T-helper 1 cell treated with Interleukin-12 subunit alpha and Interleukin-12 subunit beta and Interleukin-4 antibody, amounts not matched to agents 30 μg/mL and 1 μg/mL, for 36 hours (primary cell): ENCODE results near the gene SNCAIP.
"Not testable (repeated sequence)": the region's sequence is repeated elsewhere in the genome, so short reads cannot be mapped to it uniquely, and the experiment has no call there.

Source experiments
- H3K27ac Mint-ChIP-seq: one replicate; pipeline ENCODE4 v1.8.0; 2021; ENCODE audit warnings: mild to moderate bottlenecking, mixed read lengths
- H3K27me3 Mint-ChIP-seq: one replicate; pipeline ENCODE4 v1.8.0; 2021; ENCODE audit warnings: low read depth, mixed read lengths
- H3K36me3 Mint-ChIP-seq: one replicate; pipeline ENCODE4 v1.8.0; 2021; ENCODE audit warnings: low read depth, mixed read lengths
- H3K4me1 Mint-ChIP-seq: one replicate; pipeline ENCODE4 v1.8.0; 2021; ENCODE audit warnings: low read depth, mixed read lengths
- H3K4me3 Mint-ChIP-seq: one replicate; pipeline ENCODE4 v1.8.0; 2021; ENCODE audit warnings: mild to moderate bottlenecking, moderate library complexity, mixed read lengths
- H3K9me3 Mint-ChIP-seq: one replicate; pipeline ENCODE4 v1.8.0; 2021; ENCODE audit warnings: mixed read lengths

The SNCAIP gene

GRCh38 chr5:122332599-122333555 lies 20.8 kb downstream of the SNCAIP start:
- H3K36me3 Mint-ChIP-seq = no peaks in the 10 kb centered on the region
- H3K27ac Mint-ChIP-seq = no peak overlapping the region
- H3K9me3 Mint-ChIP-seq = no peaks in the 10 kb centered on the region
- H3K4me3 Mint-ChIP-seq = no peak overlapping the region
- H3K27me3 Mint-ChIP-seq = no peaks in the 10 kb centered on the region
- no peaks in the 10 kb centered on the region for H3K4me1 Mint-ChIP-seq

GRCh38 chr5:122333564-122333963 lies 21.5 kb downstream of the SNCAIP start:
- Mint-ChIP-seq H3K4me3 (no peak overlapping the region), H3K27me3 (no peaks in the 10 kb centered on the region), H3K4me1 (no peaks in the 10 kb centered on the region), H3K9me3 (no peaks in the 10 kb centered on the region), H3K36me3 (no peaks in the 10 kb centered on the region), H3K27ac (no peak overlapping the region)

- no peaks in the 10 kb centered on the region for H3K36me3 Mint-ChIP-seq
- H3K9me3 Mint-ChIP-seq = no peaks in the 10 kb centered on the region
- no peaks in the 10 kb centered on the region for H3K4me1 Mint-ChIP-seq
- H3K27ac Mint-ChIP-seq = no peak overlapping the region
- no peaks in the 10 kb centered on the region for H3K27me3 Mint-ChIP-seq
- H3K4me3 Mint-ChIP-seq = no peak overlapping the region
These were observed 27.6 kb downstream of the SNCAIP start for GRCh38 chr5:122339591-122339990.

- H3K9me3 Mint-ChIP-seq = no peaks in the 10 kb centered on the region
- H3K27ac Mint-ChIP-seq = no peak overlapping the region
- H3K27me3 Mint-ChIP-seq = no peaks in the 10 kb centered on the region
- no peaks in the 10 kb centered on the region for H3K4me1 Mint-ChIP-seq
- H3K4me3 Mint-ChIP-seq = no peak overlapping the region
- H3K36me3 Mint-ChIP-seq = no peaks in the 10 kb centered on the region
These were observed 29.1 kb downstream of the SNCAIP start for GRCh38 chr5:122341087-122341486.

- H3K27ac Mint-ChIP-seq = no peak overlapping the region
- no peaks in the 10 kb centered on the region for H3K4me1 Mint-ChIP-seq
- H3K27me3 Mint-ChIP-seq = no peaks in the 10 kb centered on the region
- no peaks in the 10 kb centered on the region for H3K36me3 Mint-ChIP-seq
- H3K4me3 Mint-ChIP-seq = no peak overlapping the region
- H3K9me3 Mint-ChIP-seq = no peaks in the 10 kb centered on the region
These were observed 30.2 kb downstream of the SNCAIP start for GRCh38 chr5:122342256-122342655.

- Mint-ChIP-seq H3K4me3 (no peak overlapping the region), H3K27ac (no peak overlapping the region), H3K27me3 (no peaks in the 10 kb centered on the region), H3K9me3 (no peaks in the 10 kb centered on the region), H3K4me1 (no peaks in the 10 kb centered on the region), H3K36me3 (no peaks in the 10 kb centered on the region)
These were observed 35.0 kb downstream of the SNCAIP start for GRCh38 chr5:122346897-122347581.

- Mint-ChIP-seq H3K4me3 (no peak overlapping the region), H3K27me3 (no peaks in the 10 kb centered on the region), H3K36me3 (no peaks in the 10 kb centered on the region), H3K27ac (no peak overlapping the region), H3K9me3 (no peaks in the 10 kb centered on the region), H3K4me1 (no peaks in the 10 kb centered on the region)
These were observed 38.5 kb downstream of the SNCAIP start for GRCh38 chr5:122350496-122350895.

GRCh38 chr5:122351416-122352157 lies 39.5 kb downstream of the SNCAIP start:
- no peaks in the 10 kb centered on the region for H3K4me1 Mint-ChIP-seq

GRCh38 chr5:122352331-122352730 lies 40.3 kb downstream of the SNCAIP start:
- Mint-ChIP-seq H3K9me3 (no peaks in the 10 kb centered on the region), H3K4me1 (no peaks in the 10 kb centered on the region), H3K36me3 (no peaks in the 10 kb centered on the region)

More at GRCh38 chr5:122351416-122352157, 39.5 kb downstream of the SNCAIP start:
- Mint-ChIP-seq H3K36me3 (no peaks in the 10 kb centered on the region), H3K27ac (no peak overlapping the region), H3K9me3 (no peaks in the 10 kb centered on the region), H3K4me3 (no peak overlapping the region), H3K27me3 (no peaks in the 10 kb centered on the region)

GRCh38 chr5:122353361-122353760 lies 41.3 kb downstream of the SNCAIP start:
- H3K27me3 Mint-ChIP-seq, H3K27ac Mint-ChIP-seq, H3K4me1 Mint-ChIP-seq, H3K4me3 Mint-ChIP-seq, H3K36me3 Mint-ChIP-seq, H3K9me3 Mint-ChIP-seq: not testable (repeated sequence)

More at GRCh38 chr5:122352331-122352730, 40.3 kb downstream of the SNCAIP start:
- H3K27ac Mint-ChIP-seq = no peak overlapping the region
- H3K27me3 Mint-ChIP-seq = no peaks in the 10 kb centered on the region
- H3K4me3 Mint-ChIP-seq = no peak overlapping the region

GRCh38 chr5:122354293-122354692 lies 42.3 kb downstream of the SNCAIP start:
- Mint-ChIP-seq H3K9me3 (no peaks in the 10 kb centered on the region), H3K4me1 (no peaks in the 10 kb centered on the region), H3K27ac (no peak overlapping the region), H3K27me3 (no peaks in the 10 kb centered on the region), H3K4me3 (no peak overlapping the region), H3K36me3 (no peaks in the 10 kb centered on the region)

GRCh38 chr5:122355324-122355723 lies 43.3 kb downstream of the SNCAIP start:
- no peaks in the 10 kb centered on the region for H3K4me1 Mint-ChIP-seq
- H3K36me3 Mint-ChIP-seq = no peaks in the 10 kb centered on the region
- no peak overlapping the region for H3K27ac Mint-ChIP-seq
- H3K4me3 Mint-ChIP-seq = no peak overlapping the region
- no peaks in the 10 kb centered on the region for H3K27me3 Mint-ChIP-seq
- H3K9me3 Mint-ChIP-seq = no peaks in the 10 kb centered on the region

- Mint-ChIP-seq H3K27ac (no peak overlapping the region), H3K27me3 (no peaks in the 10 kb centered on the region), H3K9me3 (no peaks in the 10 kb centered on the region), H3K4me1 (no peaks in the 10 kb centered on the region), H3K4me3 (no peak overlapping the region), H3K36me3 (no peaks in the 10 kb centered on the region)
These were observed 44.8 kb downstream of the SNCAIP start for GRCh38 chr5:122356855-122357254.

- no peaks in the 10 kb centered on the region for H3K27me3 Mint-ChIP-seq
These were observed 46.4 kb downstream of the SNCAIP start for GRCh38 chr5:122358372-122358979.

More at GRCh38 chr5:122358372-122358979, 46.4 kb downstream of the SNCAIP start:
- no peak overlapping the region for H3K27ac Mint-ChIP-seq
- H3K4me1 Mint-ChIP-seq = no peaks in the 10 kb centered on the region
- H3K36me3 Mint-ChIP-seq = no peaks in the 10 kb centered on the region
- no peak overlapping the region for H3K4me3 Mint-ChIP-seq
- no peaks in the 10 kb centered on the region for H3K9me3 Mint-ChIP-seq
